ENCODE data around the gene PAOX.

GRCh38 chr10:133401981-133402725 is 23.1 kb downstream of the PAOX start:
- TF ChIP-seq PAX5 (IDR thresholded peaks at IDR 0.05; ENCODE audit: insufficient read depth, low read length, severe bottlenecking): no peak
- TF ChIP-seq POLR2A (IDR thresholded peaks at IDR 0.05; ENCODE audit: low read depth, low read length): no peak
- TF ChIP-seq TAF1 (IDR thresholded peaks at IDR 0.05; ENCODE audit: low read depth, low read length): no peak
- TF ChIP-seq POLR2AphosphoS5 (IDR thresholded peaks at IDR 0.05; ENCODE audit: low read depth, low read length): no peak
